HepG2 (cell line): ENCODE measurements around the gene MB. TPM values are rescaled to one million over a fixed set of nuclear protein-coding genes. Genes with fewer than 3 reads are reported as not detected.
A peak's percentile ranks its signal among the peaks of the same experiment; 100 is the strongest.

Source experiments
- ADNP ChIP-seq: sonication (generic); formaldehyde crosslinking; IDR thresholded peaks from 2 replicates; pipeline ENCODE4 v1.4.0; 2020; ENCODE audit warnings: missing genetic modification reagents
- BRF2 ChIP-seq: sonication (generic); formaldehyde crosslinking; IDR thresholded peaks from 2 replicates; pipeline ENCODE4 v1.8.1; 2022; ENCODE audit warnings: mild to moderate bottlenecking, missing genetic modification reagents
- CBX1 ChIP-seq: IDR thresholded peaks from one replicate; pipeline ENCODE4 v1.6.1; 2016; ENCODE audit warnings: antibody characterized with exemption, low read depth
- CEBPZ ChIP-seq: IDR thresholded peaks from 2 replicates; pipeline ENCODE4 v1.6.1; 2012; ENCODE audit warnings: low read length, improper control_type of control experiment
- FOXJ3 ChIP-seq: sonication (generic); formaldehyde crosslinking; IDR thresholded peaks from 2 replicates; pipeline ENCODE4 v1.4.0; 2020; ENCODE audit warnings: missing genetic modification reagents, mild to moderate bottlenecking, borderline replicate concordance
- GFI1 ChIP-seq: sonication (generic); formaldehyde crosslinking; IDR thresholded peaks from 2 replicates; pipeline ENCODE4 v1.5.0; 2020; ENCODE audit warnings: missing genetic modification reagents, mild to moderate bottlenecking, borderline replicate concordance
- KLF15 ChIP-seq: sonication (generic); formaldehyde crosslinking; IDR thresholded peaks from 2 replicates; pipeline ENCODE4 v1.8.1; 2023; ENCODE audit warnings: borderline replicate concordance, mild to moderate bottlenecking, inconsistent platforms, missing genetic modification reagents, mixed read lengths
- KMT2A ChIP-seq: sonication (generic); formaldehyde crosslinking; IDR thresholded peaks from 2 replicates; pipeline ENCODE4 v1.4.0; 2020; ENCODE audit warnings: missing genetic modification reagents
- MAFG ChIP-seq: sonication (generic); formaldehyde crosslinking; IDR thresholded peaks from 2 replicates; pipeline ENCODE4 v1.5.1; 2020; ENCODE audit warnings: mild to moderate bottlenecking, missing genetic modification reagents
- NFYC ChIP-seq: IDR thresholded peaks from 2 replicates; pipeline ENCODE4 v1.6.1; 2016; ENCODE audit warnings: missing genetic modification reagents, missing compliant biosample characterization
- NPAS2 ChIP-seq: sonication (generic); formaldehyde crosslinking; IDR thresholded peaks from 2 replicates; pipeline ENCODE4 v1.8.0; 2022; ENCODE audit warnings: mild to moderate bottlenecking, missing genetic modification reagents, borderline replicate concordance
- ONECUT2 ChIP-seq: sonication (generic); formaldehyde crosslinking; IDR thresholded peaks from 2 replicates; pipeline ENCODE4 v1.4.0; 2020; ENCODE audit warnings: missing genetic modification reagents
- SNAI1 ChIP-seq: sonication (generic); formaldehyde crosslinking; IDR thresholded peaks from 2 replicates; pipeline ENCODE4 v1.5.0; 2020; ENCODE audit warnings: mild to moderate bottlenecking, missing genetic modification reagents, borderline replicate concordance
- ZFP37 ChIP-seq: sonication (generic); formaldehyde crosslinking; IDR thresholded peaks from 2 replicates; pipeline ENCODE4 v1.4.0; 2020; ENCODE audit warnings: missing genetic modification reagents, borderline replicate concordance
- ZNF136 ChIP-seq: sonication (generic); formaldehyde crosslinking; IDR thresholded peaks from 2 replicates; pipeline ENCODE4 v1.8.1; 2022; ENCODE audit warnings: low read depth, mild to moderate bottlenecking, moderate library complexity, missing genetic modification reagents
- ZNF224 ChIP-seq: sonication (generic); formaldehyde crosslinking; IDR thresholded peaks from 2 replicates; pipeline ENCODE4 v1.5.0; 2020; ENCODE audit warnings: mild to moderate bottlenecking, missing genetic modification reagents
- ZNF530 ChIP-seq: sonication (generic); formaldehyde crosslinking; IDR thresholded peaks from 2 replicates; pipeline ENCODE4 v1.5.0; 2020; ENCODE audit warnings: low read depth, mild to moderate bottlenecking, missing genetic modification reagents
- ZNF687 ChIP-seq: sonication (generic); formaldehyde crosslinking; IDR thresholded peaks from 2 replicates; pipeline ENCODE4 v1.5.1; 2020; ENCODE audit warnings: mild to moderate bottlenecking, missing genetic modification reagents, moderate library complexity
- ZNF770 ChIP-seq: sonication (generic); formaldehyde crosslinking; IDR thresholded peaks from 2 replicates; pipeline ENCODE4 v1.5.0; 2020; ENCODE audit warnings: mild to moderate bottlenecking, missing genetic modification reagents
- polyA plus RNA-seq, 8 experiments: library from polyadenylated mRNA; depleted of rRNA in 3 of 8; stranded (reverse) in 7 of 8; unstranded in 1 of 8; fragments of >200 nt; fragmentation: Illumina TruSeq in 4 of 8; extraction: Trizol in 4 of 8; gene quantifications; 2 replicates each; pipeline versions ENCODE4 v1.2.1 to v1.2.3, GENCODE V29; 2011 to 2016; ENCODE audit warnings: low read depth in 4 of 8, missing spikeins in 1 of 8, mixed read lengths in 1 of 8; ENCODE audit not compliant: insufficient read depth in 1 of 8
- total RNA-seq, 5 experiments: library from RNA; depleted of rRNA; stranded (reverse); fragments of >200 nt; fragmentation: Illumina TruSeq; extraction: Trizol; gene quantifications; 2 replicates each; pipeline ENCODE4 v1.2.3, GENCODE V29; 2016; ENCODE audit warnings: low read depth in 1 of 5

MB gene
- total and polyA plus RNA-seq, 2 of the 13 experiments (the other 11 are each of a cell fraction or from before 2014, with no cell fraction given) = 0.07 TPM; not detected in 1

GRCh38 chr22:35592418-35592967 lies 24.6 kb downstream of the MB start (continued):
- peak; percentile 45; the same call in 1 of the 2 replicates for TF ChIP-seq ZNF687 (CRISPR knock-in tag)
- TF ChIP-seq ZFP37 (CRISPR knock-in tag) = no peak
- no peak for TF ChIP-seq BRF2
- no peak for TF ChIP-seq CEBPZ
- TF ChIP-seq MAFG (CRISPR knock-in tag) = no peak
- no peak for TF ChIP-seq KMT2A (CRISPR knock-in tag)
- TF ChIP-seq ZNF224 (CRISPR knock-in tag) = no peak
- no peak for TF ChIP-seq FOXJ3
- no peak for TF ChIP-seq ZNF530 (CRISPR knock-in tag)
- no peak for TF ChIP-seq ONECUT2 (CRISPR knock-in tag)
- TF ChIP-seq ZNF136 (CRISPR knock-in tag) = no peak
- TF ChIP-seq GFI1 (CRISPR knock-in tag) = no peak
- TF ChIP-seq ZNF770 (CRISPR knock-in tag) = peak; percentile 30; the same call in 1 of the 2 replicates
- no peak for TF ChIP-seq SNAI1 (CRISPR knock-in tag)
- no peak for TF ChIP-seq KLF15 (CRISPR knock-in tag)
- no peak for TF ChIP-seq CBX1
- no peak for TF ChIP-seq NPAS2
- TF ChIP-seq NFYC (CRISPR knock-in tag) = no peak
- TF ChIP-seq ADNP (CRISPR knock-in tag) = no peak
